ENCODE results near the gene RASA2.

DNA sequence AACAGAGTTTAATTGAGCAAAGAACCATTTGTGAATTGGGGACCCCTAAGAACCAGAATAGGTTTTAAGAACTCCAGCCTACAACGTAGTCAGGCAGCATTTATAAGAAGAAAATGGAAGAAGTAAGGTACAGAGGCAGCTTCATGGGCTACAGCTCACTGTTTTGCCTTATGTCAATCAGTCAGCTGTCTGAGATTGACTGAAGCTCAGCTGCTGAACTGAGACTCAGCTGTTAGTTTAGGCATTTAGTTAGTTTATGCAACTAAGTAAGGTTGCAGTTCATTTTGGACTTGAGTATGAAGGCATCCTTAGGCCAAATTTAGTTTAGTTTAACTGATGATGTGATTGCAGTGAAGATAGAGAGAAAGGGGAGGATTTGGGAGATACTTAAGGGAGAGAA lies 34.1 kb upstream of the RASA2 start:
- TF ChIP-seq POLR2A (IDR thresholded peaks at IDR 0.05): no peak
- TF ChIP-seq, protein P1, sequence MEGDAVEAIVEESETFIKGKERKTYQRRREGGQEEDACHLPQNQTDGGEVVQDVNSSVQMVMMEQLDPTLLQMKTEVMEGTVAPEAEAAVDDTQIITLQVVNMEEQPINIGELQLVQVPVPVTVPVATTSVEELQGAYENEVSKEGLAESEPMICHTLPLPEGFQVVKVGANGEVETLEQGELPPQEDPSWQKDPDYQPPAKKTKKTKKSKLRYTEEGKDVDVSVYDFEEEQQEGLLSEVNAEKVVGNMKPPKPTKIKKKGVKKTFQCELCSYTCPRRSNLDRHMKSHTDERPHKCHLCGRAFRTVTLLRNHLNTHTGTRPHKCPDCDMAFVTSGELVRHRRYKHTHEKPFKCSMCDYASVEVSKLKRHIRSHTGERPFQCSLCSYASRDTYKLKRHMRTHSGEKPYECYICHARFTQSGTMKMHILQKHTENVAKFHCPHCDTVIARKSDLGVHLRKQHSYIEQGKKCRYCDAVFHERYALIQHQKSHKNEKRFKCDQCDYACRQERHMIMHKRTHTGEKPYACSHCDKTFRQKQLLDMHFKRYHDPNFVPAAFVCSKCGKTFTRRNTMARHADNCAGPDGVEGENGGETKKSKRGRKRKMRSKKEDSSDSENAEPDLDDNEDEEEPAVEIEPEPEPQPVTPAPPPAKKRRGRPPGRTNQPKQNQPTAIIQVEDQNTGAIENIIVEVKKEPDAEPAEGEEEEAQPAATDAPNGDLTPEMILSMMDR (IDR thresholded peaks at IDR 0.05): no peak
- no peak for TF ChIP-seq POLR2AphosphoS5 (IDR thresholded peaks at IDR 0.05)

Measured in breast epithelium (tissue), 3 donors.